ENCODE measurements around the gene PTPRJ. TPM values are rescaled to one million over a fixed set of nuclear protein-coding genes. Genes with fewer than 3 reads are reported as not detected.
"Not testable (repeated sequence)": the region's sequence is repeated elsewhere in the genome, so short reads cannot be mapped to it uniquely, and the experiment has no call there.

The PTPRJ gene
- total RNA-seq, 1 donor = 10.9 TPM

DNA sequence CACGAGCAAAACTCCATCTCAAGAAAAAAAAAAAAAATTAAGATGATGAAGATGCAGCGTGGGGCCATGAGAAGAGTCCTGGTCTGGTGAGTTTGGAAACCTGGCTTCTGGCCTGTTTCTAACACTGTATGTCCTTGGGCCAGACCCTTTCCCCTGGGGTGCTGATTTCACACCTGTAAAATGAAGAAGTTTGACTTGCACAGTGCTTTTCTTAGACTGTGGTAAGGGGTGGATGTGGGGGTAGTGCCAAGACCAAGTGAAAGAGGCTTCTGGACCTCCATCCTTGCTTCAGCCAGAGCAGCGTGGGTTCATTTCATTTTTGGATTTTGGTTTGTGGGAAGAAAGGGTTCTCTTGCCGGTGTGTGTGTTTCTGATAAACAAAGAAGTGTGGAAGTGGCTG lies 42.1 kb downstream of the PTPRJ start:
- Histone ChIP-seq H3K4me2 (ENCODE audit: insufficient read depth, low read length) (no peak overlapping the region), H3K27ac (ENCODE audit: low read depth, low read length) (no peak overlapping the region), H4K20me1 (ENCODE audit: insufficient read depth, low read length) (peaks cover 26% of the 10 kb centered on the region), H3K9me3 (ENCODE audit: low read depth, low read length) (no peaks in the 10 kb centered on the region), H3K4me1 (ENCODE audit: insufficient read depth, low read length) (peaks cover 6% of the 10 kb centered on the region), H3K79me2 (ENCODE audit: insufficient read depth, low read length) (peaks cover 85% of the 10 kb centered on the region), H3K27me3 (ENCODE audit: insufficient read depth, low read length) (no peaks in the 10 kb centered on the region), H2AFZ (ENCODE audit: low read length) (no peak overlapping the region), H3K36me3 (ENCODE audit: insufficient read depth, low read length) (no peaks in the 10 kb centered on the region), H3K4me3 (ENCODE audit: insufficient read depth, low read length) (no peak overlapping the region)
- TF ChIP-seq, protein P1, sequence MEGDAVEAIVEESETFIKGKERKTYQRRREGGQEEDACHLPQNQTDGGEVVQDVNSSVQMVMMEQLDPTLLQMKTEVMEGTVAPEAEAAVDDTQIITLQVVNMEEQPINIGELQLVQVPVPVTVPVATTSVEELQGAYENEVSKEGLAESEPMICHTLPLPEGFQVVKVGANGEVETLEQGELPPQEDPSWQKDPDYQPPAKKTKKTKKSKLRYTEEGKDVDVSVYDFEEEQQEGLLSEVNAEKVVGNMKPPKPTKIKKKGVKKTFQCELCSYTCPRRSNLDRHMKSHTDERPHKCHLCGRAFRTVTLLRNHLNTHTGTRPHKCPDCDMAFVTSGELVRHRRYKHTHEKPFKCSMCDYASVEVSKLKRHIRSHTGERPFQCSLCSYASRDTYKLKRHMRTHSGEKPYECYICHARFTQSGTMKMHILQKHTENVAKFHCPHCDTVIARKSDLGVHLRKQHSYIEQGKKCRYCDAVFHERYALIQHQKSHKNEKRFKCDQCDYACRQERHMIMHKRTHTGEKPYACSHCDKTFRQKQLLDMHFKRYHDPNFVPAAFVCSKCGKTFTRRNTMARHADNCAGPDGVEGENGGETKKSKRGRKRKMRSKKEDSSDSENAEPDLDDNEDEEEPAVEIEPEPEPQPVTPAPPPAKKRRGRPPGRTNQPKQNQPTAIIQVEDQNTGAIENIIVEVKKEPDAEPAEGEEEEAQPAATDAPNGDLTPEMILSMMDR (IDR thresholded peaks at IDR 0.05; ENCODE audit: extremely low read depth, low read depth, low read length) = no peak
- DNase-seq (ENCODE audit: insufficient read length, low spot score, missing footprints) = no peak

DNA sequence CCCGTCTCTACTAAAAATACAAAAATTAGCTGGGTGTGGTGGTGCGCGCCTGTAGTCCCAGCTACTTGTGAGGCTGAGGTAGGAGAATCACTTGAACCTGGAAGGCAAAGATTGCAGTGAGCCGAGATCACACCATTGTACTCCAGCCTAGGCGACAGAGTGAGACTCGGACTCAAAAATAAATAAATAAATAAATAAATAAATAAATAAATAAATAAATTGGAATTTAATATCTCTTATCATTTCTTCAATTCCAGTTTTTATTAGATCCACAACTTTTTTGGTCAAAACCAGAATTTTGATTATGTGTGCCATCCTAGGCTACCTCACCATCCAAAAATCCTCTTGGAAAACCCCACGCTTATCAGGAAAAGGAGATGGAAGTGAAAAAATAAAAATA lies 43.2 kb downstream of the PTPRJ start:
- not testable (repeated sequence) for H3K36me3 ChIP-seq (ENCODE audit: insufficient read depth, low read length); H3K4me1 ChIP-seq (ENCODE audit: insufficient read depth, low read length); H3K4me2 ChIP-seq (ENCODE audit: insufficient read depth, low read length); H2AFZ ChIP-seq (ENCODE audit: low read length); H3K27ac ChIP-seq (ENCODE audit: low read depth, low read length); H3K9me3 ChIP-seq (ENCODE audit: low read depth, low read length); H3K4me3 ChIP-seq (ENCODE audit: insufficient read depth, low read length); H3K27me3 ChIP-seq (ENCODE audit: insufficient read depth, low read length)
- H3K79me2 ChIP-seq (ENCODE audit: insufficient read depth, low read length) = peaks cover 81% of the 10 kb centered on the region
- DNase-seq (ENCODE audit: insufficient read length, low spot score, missing footprints) = peak; percentile 44
- H4K20me1 ChIP-seq (ENCODE audit: insufficient read depth, low read length) = peaks cover 25% of the 10 kb centered on the region

DNA sequence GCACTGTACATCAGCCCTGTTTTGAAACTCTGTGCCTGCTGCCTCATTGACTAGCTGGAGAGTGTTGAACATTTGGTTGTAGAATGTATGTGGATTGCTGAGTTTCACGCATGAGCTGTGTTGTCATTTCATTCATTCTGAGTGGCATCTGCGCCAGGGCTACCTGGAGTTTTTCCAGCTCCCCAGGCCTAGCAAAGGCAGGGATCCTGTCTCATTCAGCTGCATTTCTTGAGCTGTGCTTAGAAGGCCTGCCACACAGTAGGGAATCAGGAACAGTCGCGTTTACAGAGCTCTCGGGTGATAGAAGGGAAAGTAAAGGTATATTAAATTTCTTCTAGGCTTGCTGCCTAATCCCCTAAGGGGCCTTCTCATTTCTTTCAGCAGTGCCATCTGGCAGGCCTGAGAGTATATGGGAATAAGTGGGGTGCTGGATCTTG lies 44.3 kb downstream of the PTPRJ start:
- peaks cover 10% of the 10 kb centered on the region for H3K4me1 ChIP-seq (ENCODE audit: insufficient read depth, low read length)
- TF ChIP-seq, protein P1 (IDR thresholded peaks at IDR 0.05; ENCODE audit: extremely low read depth, low read depth, low read length) = no peak
- no peak overlapping the region for H3K4me2 ChIP-seq (ENCODE audit: insufficient read depth, low read length)
- no peak overlapping the region for H2AFZ ChIP-seq (ENCODE audit: low read length)
- H3K9me3 ChIP-seq (ENCODE audit: low read depth, low read length) = no peaks in the 10 kb centered on the region
- peaks cover 25% of the 10 kb centered on the region for H4K20me1 ChIP-seq (ENCODE audit: insufficient read depth, low read length)
- H3K27ac ChIP-seq (ENCODE audit: low read depth, low read length) = no peak overlapping the region
- H3K4me3 ChIP-seq (ENCODE audit: insufficient read depth, low read length) = no peak overlapping the region
- peaks cover 3% of the 10 kb centered on the region for H3K36me3 ChIP-seq (ENCODE audit: insufficient read depth, low read length)
- no peaks in the 10 kb centered on the region for H3K27me3 ChIP-seq (ENCODE audit: insufficient read depth, low read length)
- DNase-seq (ENCODE audit: insufficient read length, low spot score, missing footprints) = no peak
- H3K79me2 ChIP-seq (ENCODE audit: insufficient read depth, low read length) = peaks cover 79% of the 10 kb centered on the region

DNA sequence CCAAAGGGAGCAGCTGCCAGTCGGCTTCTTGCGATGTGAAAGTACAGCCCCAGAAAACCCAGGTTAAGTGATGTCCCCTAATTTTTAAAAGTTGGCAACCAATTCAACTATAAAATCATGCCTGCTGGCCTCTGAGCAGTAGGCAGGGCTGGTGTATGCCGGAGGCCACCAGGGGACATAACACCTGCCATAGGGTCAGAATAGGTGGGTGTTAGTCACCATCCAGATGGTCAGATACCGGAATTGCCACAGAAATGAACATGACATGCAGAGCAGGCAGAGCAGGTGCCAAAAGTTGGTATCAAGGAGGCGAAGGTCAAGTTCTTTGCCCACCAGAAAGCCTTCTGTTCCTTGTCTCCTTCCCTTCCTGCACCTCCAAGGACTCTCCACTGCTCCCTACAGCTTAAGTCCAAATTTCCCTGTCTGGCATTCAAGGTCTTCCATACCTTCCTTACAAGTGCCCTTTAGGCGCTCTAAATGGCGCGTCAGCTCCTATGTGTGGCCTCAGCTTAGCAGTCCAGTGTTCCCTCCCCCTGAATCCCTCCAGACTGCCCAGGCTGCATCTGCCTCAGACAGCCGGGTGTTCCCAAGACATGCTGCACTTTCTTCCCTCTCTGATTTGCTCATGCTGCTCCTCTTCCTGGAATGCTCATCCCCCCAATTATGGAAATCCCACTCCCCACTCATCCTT lies 45.1 kb downstream of the PTPRJ start:
- TF ChIP-seq, protein P1 (IDR thresholded peaks at IDR 0.05; ENCODE audit: extremely low read depth, low read depth, low read length) = no peak
- Histone ChIP-seq H3K4me1 (ENCODE audit: insufficient read depth, low read length) (peaks cover 16% of the 10 kb centered on the region), H3K27me3 (ENCODE audit: insufficient read depth, low read length) (no peaks in the 10 kb centered on the region), H3K79me2 (ENCODE audit: insufficient read depth, low read length) (peaks cover 79% of the 10 kb centered on the region), H3K9me3 (ENCODE audit: low read depth, low read length) (no peaks in the 10 kb centered on the region), H3K4me3 (ENCODE audit: insufficient read depth, low read length) (no peak overlapping the region), H3K4me2 (ENCODE audit: insufficient read depth, low read length) (no peak overlapping the region), H3K27ac (ENCODE audit: low read depth, low read length) (no peak overlapping the region), H3K36me3 (ENCODE audit: insufficient read depth, low read length) (peaks cover 3% of the 10 kb centered on the region), H2AFZ (ENCODE audit: low read length) (no peak overlapping the region), H4K20me1 (ENCODE audit: insufficient read depth, low read length) (peaks cover 25% of the 10 kb centered on the region)
- DNase-seq (ENCODE audit: insufficient read length, low spot score, missing footprints) = peak; percentile 21
